ENCODE data around the gene ATP1B3.
"Not testable (repeated sequence)": the region's sequence is repeated elsewhere in the genome, so short reads cannot be mapped to it uniquely, and the experiment has no call there.

Gene ATP1B3

GRCh38 chr3:141876381-141876890 lies at the start of gene ATP1B3:
TSS of gene ATP1B3 (plus strand) at chr3:141876643. CDS start at chr3:141876802, 159 bp downstream.
- DNase-seq (ENCODE audit: low read depth in 2 of 2), result peak; percentile 64 to 65

- no peak for DNase-seq (ENCODE audit: low read depth in 2 of 2)
Observed at GRCh38 chr3:141828487-141828886, 48.0 kb upstream of the ATP1B3 start.

GRCh38 chr3:141828890-141829289 lies 47.6 kb upstream of the ATP1B3 start:
- no peak for DNase-seq (ENCODE audit: low read depth in 2 of 2)

- DNase-seq (ENCODE audit: low read depth in 2 of 2), result no peak
Observed at GRCh38 chr3:141830508-141830907, 45.9 kb upstream of the ATP1B3 start.

- DNase-seq (ENCODE audit: low read depth in 2 of 2), result no peak
Observed at GRCh38 chr3:141834292-141834691, 42.2 kb upstream of the ATP1B3 start.

- DNase-seq (ENCODE audit: low read depth in 2 of 2), result no peak
Observed at GRCh38 chr3:141835557-141836229, 40.8 kb upstream of the ATP1B3 start.

- no peak for DNase-seq (ENCODE audit: low read depth in 2 of 2)
Observed at GRCh38 chr3:141839389-141839788, 37.1 kb upstream of the ATP1B3 start.

- DNase-seq (ENCODE audit: low read depth in 2 of 2), result no peak
Observed at GRCh38 chr3:141840737-141841544, 35.5 kb upstream of the ATP1B3 start.

GRCh38 chr3:141844108-141844507 lies 32.3 kb upstream of the ATP1B3 start:
- DNase-seq (ENCODE audit: low read depth in 2 of 2), result no peak

GRCh38 chr3:141844812-141845211 lies 31.6 kb upstream of the ATP1B3 start:
- no peak for DNase-seq (ENCODE audit: low read depth in 2 of 2)

- DNase-seq (ENCODE audit: low read depth in 2 of 2), result peak; percentile 2 to 7
Observed at GRCh38 chr3:141845407-141846049, 30.9 kb upstream of the ATP1B3 start.

GRCh38 chr3:141846050-141846433 lies 30.4 kb upstream of the ATP1B3 start:
- DNase-seq (ENCODE audit: low read depth in 2 of 2), result no peak

- not testable (repeated sequence) for DNase-seq (ENCODE audit: low read depth in 2 of 2)
Observed at GRCh38 chr3:141848159-141848748, 28.2 kb upstream of the ATP1B3 start.

GRCh38 chr3:141849056-141849815 lies 27.2 kb upstream of the ATP1B3 start:
- DNase-seq (ENCODE audit: low read depth in 2 of 2), result no peak

- no peak for DNase-seq (ENCODE audit: low read depth in 2 of 2)
Observed at GRCh38 chr3:141851411-141851810, 25.0 kb upstream of the ATP1B3 start.

- no peak for DNase-seq (ENCODE audit: low read depth in 2 of 2)
Observed at GRCh38 chr3:141853081-141853601, 23.3 kb upstream of the ATP1B3 start.

- no peak for DNase-seq (ENCODE audit: low read depth in 2 of 2)
Observed at GRCh38 chr3:141853629-141854168, 22.7 kb upstream of the ATP1B3 start.

GRCh38 chr3:141854599-141854998 lies 21.8 kb upstream of the ATP1B3 start:
- DNase-seq (ENCODE audit: low read depth in 2 of 2), result no peak

- DNase-seq (ENCODE audit: low read depth in 2 of 2), result no peak
Observed at GRCh38 chr3:141858312-141858711, 18.1 kb upstream of the ATP1B3 start.

GRCh38 chr3:141859651-141860050 lies 16.8 kb upstream of the ATP1B3 start:
- DNase-seq (ENCODE audit: low read depth in 2 of 2), result no peak

All from stimulated activated CD8-positive, alpha-beta memory T cell treated with anti-CD3 and anti-CD28 coated beads, Interleukin-7, amount 100 ng/mL, for 1 hour (primary cell).